Suprapubic skin (tissue), 4 donors: ENCODE results near the gene LRRN4CL. TPM values are rescaled to one million over a fixed set of nuclear protein-coding genes. Genes with fewer than 3 reads are reported as not detected.

Source experiments
- DNase-seq, 2 donors: peaks; one replicate each; pipeline ENCODE4 v3.0.0-alpha.2; 2019; ENCODE audit warnings: low spot score in 2 of 2
- H3K27ac ChIP-seq: fragments of 200-600 bp; sonication (generic); one replicate; pipeline ENCODE4 v1.5.1; 2019
- H3K27me3 ChIP-seq: fragments of 200-600 bp; sonication (generic); one replicate; pipeline ENCODE4 v1.5.1; 2019
- H3K36me3 ChIP-seq: fragments of 200-600 bp; sonication (generic); one replicate; pipeline ENCODE4 v1.5.1; 2019
- H3K4me1 ChIP-seq: fragments of 200-600 bp; sonication (generic); one replicate; pipeline ENCODE4 v1.5.1; 2019
- H3K4me3 ChIP-seq: fragments of 200-600 bp; sonication (generic); one replicate; pipeline ENCODE4 v1.5.1; 2019; ENCODE audit warnings: mild to moderate bottlenecking
- H3K9me3 ChIP-seq: fragments of 200-600 bp; sonication (generic); one replicate; pipeline ENCODE4 v1.5.1; 2019
- CTCF ChIP-seq, 2 donors: fragments of 200-600 bp in 1 of 2; fragments of 450-650 bp in 1 of 2; sonication (generic) in 1 of 2; IDR thresholded peaks; one replicate each; pipeline ENCODE4 v1.5.1; 2016 to 2019; ENCODE audit warnings: antibody characterized with exemption in 2 of 2, mild to moderate bottlenecking in 1 of 2, moderate library complexity in 1 of 2
- EP300 ChIP-seq: sonication (generic); formaldehyde crosslinking; IDR thresholded peaks from one replicate; pipeline ENCODE4 v1.6.1; 2017; ENCODE audit warnings: antibody characterized with exemption
- POLR2A ChIP-seq, 2 donors: fragments of 450-650 bp; IDR thresholded peaks; one replicate each; pipeline ENCODE4 v1.6.1; 2017; ENCODE audit warnings: antibody characterized with exemption in 2 of 2, mild to moderate bottlenecking in 2 of 2, moderate library complexity in 2 of 2
- POLR2AphosphoS5 ChIP-seq, 3 donors: sonication (generic); formaldehyde crosslinking; IDR thresholded peaks; one replicate each; pipeline ENCODE4 v1.6.1; 2017; ENCODE audit warnings: antibody characterized with exemption in 3 of 3
- WGBS: methylation state at CpG from one replicate; pipeline ENCODE4 v1.1.5; 2018; 5-methylcytosine and 5-hydroxymethylcytosine counted together
- total RNA-seq, 4 donors: library from RNA; depleted of rRNA; stranded (reverse); fragments of >200 nt; gene quantifications; one replicate each; pipeline ENCODE4 v1.1.0, GENCODE V29; 2016

Gene LRRN4CL
- total RNA-seq, 4 donors from 2014 or later = 3.3 to 7.6 (median 5.9) TPM

- peaks cover 26% of the 10 kb centered on the region for H3K4me1 ChIP-seq
- no peaks in the 10 kb centered on the region for H3K27me3 ChIP-seq
- H3K36me3 ChIP-seq = peaks cover 38% of the 10 kb centered on the region
- no peaks in the 10 kb centered on the region for H3K9me3 ChIP-seq
- TF ChIP-seq EP300 (no peak), POLR2A (IDR thresholded peaks at IDR 0.05) (no peak), CTCF (IDR thresholded peaks at IDR 0.05) (no peak), POLR2AphosphoS5 (IDR thresholded peaks at IDR 0.05) (no peak)
- DNase-seq = no peak
- H3K4me3 ChIP-seq = peak overlapping the region; percentile 99
- H3K27ac ChIP-seq = peak overlapping the region; percentile 98
- WGBS = 14% methylated on average over 11 of the region's 11 CpGs
These were observed 43.7 kb downstream of the LRRN4CL start for GRCh38 chr11:62645671-62645945.

- no peak overlapping the region for H3K27ac ChIP-seq
- no peaks in the 10 kb centered on the region for H3K27me3 ChIP-seq
- peaks cover 34% of the 10 kb centered on the region for H3K36me3 ChIP-seq
- TF ChIP-seq EP300 = no peak
- no peak for TF ChIP-seq POLR2AphosphoS5 (IDR thresholded peaks at IDR 0.05)
- TF ChIP-seq POLR2A (IDR thresholded peaks at IDR 0.05) = no peak
- no peak for TF ChIP-seq CTCF (IDR thresholded peaks at IDR 0.05)
- H3K9me3 ChIP-seq = no peaks in the 10 kb centered on the region
- WGBS = 85% methylated on average over 8 of the region's 8 CpGs
- no peak overlapping the region for H3K4me3 ChIP-seq
- DNase-seq = no peak
- peaks cover 26% of the 10 kb centered on the region for H3K4me1 ChIP-seq
These were observed 45.1 kb downstream of the LRRN4CL start for GRCh38 chr11:62644220-62644619.

Other genes with a start within 250 kb of the LRRN4CL start
- gene AHNAK, start 142.7 kb downstream of the LRRN4CL start, total RNA-seq = 1,000 to 10,000 TPM; 1,174 to 1,475 (median 1,322) TPM
- gene EEF1G, start 115.6 kb downstream of the LRRN4CL start, total RNA-seq = 1,000 to 10,000 TPM; 1,221 to 2,946 (median 2,495) TPM
- gene TUT1, start 98.0 kb downstream of the LRRN4CL start, total RNA-seq = 10 to 100 TPM in 3 of 4 donors, 1 to 10 TPM in 1; 8.0 to 16.3 (median 12.5) TPM
- 100 to 1,000 TPM; 107 to 125 (median 110) TPM for gene MTA2, start 87.7 kb downstream of the LRRN4CL start, total RNA-seq
- 10 to 100 TPM; 43.1 to 74.8 (median 55.8) TPM for gene EML3, start 76.8 kb downstream of the LRRN4CL start, total RNA-seq
- gene ROM1, start 76.3 kb downstream of the LRRN4CL start, total RNA-seq = 1 to 10 TPM in 3 of 4 donors, under 1 TPM in 1; 0.80 to 4.9 (median 2.3) TPM
- gene B3GAT3, start 67.5 kb downstream of the LRRN4CL start, total RNA-seq = 10 to 100 TPM; 29.9 to 54.1 (median 40.6) TPM
- gene GANAB, start 42.9 kb downstream of the LRRN4CL start, total RNA-seq = 100 to 1,000 TPM in 2 of 4 donors, 10 to 100 TPM in 2; 76.0 to 118 (median 102) TPM
- gene INTS5, start 36.2 kb downstream of the LRRN4CL start, total RNA-seq = 10 to 100 TPM; 17.7 to 35.1 (median 31.4) TPM
- 10 to 100 TPM; 12.8 to 29.3 (median 25.7) TPM for gene C11orf98, start 24.3 kb downstream of the LRRN4CL start, total RNA-seq
- gene CSKMT, start 24.2 kb downstream of the LRRN4CL start, total RNA-seq = 1 to 10 TPM; 2.8 to 6.0 (median 4.2) TPM
- 10 to 100 TPM in 2 of 4 donors, 1 to 10 TPM in 2; 9.1 to 12.4 (median 9.8) TPM for gene UQCC3, start 17.9 kb downstream of the LRRN4CL start, total RNA-seq
- 1 to 10 TPM; 1.7 to 8.7 (median 3.3) TPM for gene LBHD1, start 17.3 kb downstream of the LRRN4CL start, total RNA-seq
- gene UBXN1, start 10.5 kb downstream of the LRRN4CL start, total RNA-seq = 100 to 1,000 TPM; 125 to 194 (median 143) TPM
- gene BSCL2, start 17.9 kb upstream of the LRRN4CL start, total RNA-seq = 10 to 100 TPM; 28.9 to 76.3 (median 59.3) TPM
- under 1 TPM in 1 of 4 donors, not detected in 3; 0.68 TPM for gene GNG3, start 18.1 kb upstream of the LRRN4CL start, total RNA-seq
- 10 to 100 TPM; 21.1 to 51.5 (median 33.6) TPM for gene HNRNPUL2, start 37.9 kb upstream of the LRRN4CL start, total RNA-seq
- gene TTC9C, start 39.0 kb upstream of the LRRN4CL start, total RNA-seq = 10 to 100 TPM; 16.3 to 42.3 (median 31.7) TPM
- gene ZBTB3, start 64.6 kb upstream of the LRRN4CL start, total RNA-seq = 10 to 100 TPM; 10.9 to 32.2 (median 14.3) TPM
- gene POLR2G, start 72.0 kb upstream of the LRRN4CL start, total RNA-seq = 100 to 1,000 TPM in 1 of 4 donors, 10 to 100 TPM in 3; 46.9 to 117 (median 52.1) TPM
- 10 to 100 TPM; 10.2 to 48.7 (median 21.9) TPM for gene TAF6L, start 81.9 kb upstream of the LRRN4CL start, total RNA-seq
- 10 to 100 TPM; 37.6 to 72.6 (median 59.8) TPM for gene TMEM179B, start 97.9 kb upstream of the LRRN4CL start, total RNA-seq
- gene TMEM223, start 102.5 kb upstream of the LRRN4CL start, total RNA-seq = 10 to 100 TPM; 15.9 to 30.2 (median 23.4) TPM
- 100 to 1,000 TPM in 3 of 4 donors, 10 to 100 TPM in 1; 88.1 to 156 (median 115) TPM for gene NXF1, start 115.9 kb upstream of the LRRN4CL start, total RNA-seq
- 10 to 100 TPM; 26.8 to 47.8 (median 43.2) TPM for gene STX5, start 142.5 kb upstream of the LRRN4CL start, total RNA-seq
- gene TEX54, start 143.3 kb upstream of the LRRN4CL start, total RNA-seq = not detected
- 10 to 100 TPM; 63.3 to 79.8 (median 70.3) TPM for gene WDR74, start 150.1 kb upstream of the LRRN4CL start, total RNA-seq
- gene SLC3A2, start 191.4 kb upstream of the LRRN4CL start, total RNA-seq = 100 to 1,000 TPM; 170 to 234 (median 198) TPM
- gene CHRM1, start 231.8 kb upstream of the LRRN4CL start, total RNA-seq = 1 to 10 TPM; 2.5 to 5.4 (median 4.5) TPM